Muscle of arm (tissue), 12 donors: ENCODE data around the gene WDHD1. TPM values are rescaled to one million over a fixed set of nuclear protein-coding genes. Genes with fewer than 3 reads are reported as not detected.
"Not testable (repeated sequence)": the region's sequence is repeated elsewhere in the genome, so short reads cannot be mapped to it uniquely, and the experiment has no call there.

Experiments used
- DNase-seq: peaks from one replicate; pipeline ENCODE4 v3.0.0-alpha.2; 2013
- polyA plus RNA-seq, 12 donors: library from polyadenylated mRNA; unstranded; fragments of 120-200 nt; gene quantifications; one replicate each; pipeline ENCODE4 v1.2.1, GENCODE V29; 2013; ENCODE audit not compliant: insufficient read length in 12 of 12

WDHD1 gene
- polyA plus RNA-seq, 12 donors: 5.4 to 18.4 (median 9.9) TPM; not detected in 1

DNA sequence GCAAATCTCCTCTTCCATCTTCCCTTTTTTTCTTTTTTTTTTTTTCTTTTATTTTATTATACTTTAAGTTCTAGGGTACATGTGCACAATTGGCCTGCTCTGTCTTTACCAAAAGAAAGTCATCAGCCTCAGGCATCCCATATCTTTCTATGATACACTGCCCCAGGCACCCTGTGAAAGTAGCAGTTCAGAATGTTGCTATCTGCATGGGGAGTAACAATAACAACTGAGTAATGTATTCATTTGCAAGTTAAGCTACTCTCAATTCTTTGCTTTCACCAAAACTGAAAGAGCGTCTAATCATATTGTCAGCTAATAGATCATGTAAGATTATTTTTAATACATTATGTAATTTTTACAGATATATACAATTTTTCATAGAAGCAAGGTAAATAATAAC lies 110.8 kb downstream of the WDHD1 start:
- DNase-seq: no peak

DNA sequence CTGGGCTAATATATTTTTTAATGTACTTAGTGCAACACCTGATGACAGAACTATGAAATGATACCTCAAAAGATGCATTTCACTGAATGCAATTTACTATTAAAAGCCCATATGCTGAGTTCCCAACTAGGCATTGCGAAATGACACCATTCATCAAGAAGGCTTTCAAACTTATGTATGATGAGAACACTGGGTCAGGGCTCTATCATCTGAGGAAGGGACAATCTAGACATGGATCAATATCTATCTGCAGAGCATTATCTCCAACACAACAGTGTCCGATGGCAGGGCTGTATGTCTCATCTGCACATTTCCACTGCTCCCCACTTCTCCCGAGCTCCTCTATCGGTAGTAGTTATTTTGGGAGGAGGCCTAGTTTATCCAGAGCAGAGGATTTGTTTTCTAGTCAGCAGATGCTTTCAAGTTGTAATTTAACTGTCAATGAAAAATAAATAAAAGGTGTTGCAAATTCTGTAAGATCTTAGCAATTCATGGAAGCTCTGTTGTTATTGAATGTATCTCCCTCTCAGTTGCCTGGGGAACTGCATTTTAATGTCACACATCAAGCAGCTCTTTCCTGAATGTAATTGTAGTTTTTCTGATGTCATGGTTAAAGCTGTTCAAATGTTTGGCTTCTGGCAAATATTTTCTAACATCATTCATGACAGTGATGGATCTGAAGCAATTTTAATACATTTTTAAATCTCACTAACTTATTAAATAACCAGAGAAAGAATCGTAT lies 116.9 kb downstream of the WDHD1 start:
- DNase-seq: no peak

DNA sequence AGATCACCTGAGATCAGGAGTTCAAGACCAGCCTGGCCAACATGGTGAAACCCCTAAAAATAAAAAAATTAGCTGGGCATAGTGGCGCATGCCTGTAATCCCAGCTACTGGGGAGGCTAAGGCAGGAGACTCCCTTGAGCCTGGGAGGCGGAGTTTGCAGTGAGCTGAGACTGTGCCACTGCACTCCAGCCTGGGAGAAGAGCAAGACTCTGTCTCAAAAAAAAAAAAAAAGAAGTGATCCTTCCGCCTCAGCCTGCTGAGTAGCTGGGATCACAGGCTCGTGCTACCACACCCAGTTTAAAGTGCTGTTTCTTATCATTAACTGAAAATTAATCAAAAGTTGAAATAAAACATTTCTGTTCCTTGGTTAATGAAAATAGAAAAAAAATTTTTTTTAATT lies 117.9 kb downstream of the WDHD1 start:
- not testable (repeated sequence) for DNase-seq

DNA sequence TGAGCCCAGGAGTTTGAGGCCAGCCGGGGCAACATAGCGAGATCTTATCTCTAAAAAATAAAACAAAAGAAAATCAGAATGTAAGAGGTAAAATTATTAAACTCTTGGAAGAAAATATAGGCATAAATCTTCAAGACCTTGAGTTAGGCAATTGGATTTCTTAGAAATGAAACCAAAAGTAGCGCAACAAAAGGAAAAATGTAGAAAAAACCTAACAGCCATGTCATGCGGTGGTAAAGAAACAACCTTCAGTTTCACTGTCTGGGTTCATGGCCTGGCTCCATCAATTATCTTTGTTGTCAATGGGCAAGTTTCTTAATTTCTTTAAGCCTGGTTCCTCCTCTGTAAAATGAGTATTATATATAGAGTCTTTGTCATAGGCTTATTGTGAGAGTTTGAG lies 118.7 kb downstream of the WDHD1 start:
- DNase-seq: no peak

DNA sequence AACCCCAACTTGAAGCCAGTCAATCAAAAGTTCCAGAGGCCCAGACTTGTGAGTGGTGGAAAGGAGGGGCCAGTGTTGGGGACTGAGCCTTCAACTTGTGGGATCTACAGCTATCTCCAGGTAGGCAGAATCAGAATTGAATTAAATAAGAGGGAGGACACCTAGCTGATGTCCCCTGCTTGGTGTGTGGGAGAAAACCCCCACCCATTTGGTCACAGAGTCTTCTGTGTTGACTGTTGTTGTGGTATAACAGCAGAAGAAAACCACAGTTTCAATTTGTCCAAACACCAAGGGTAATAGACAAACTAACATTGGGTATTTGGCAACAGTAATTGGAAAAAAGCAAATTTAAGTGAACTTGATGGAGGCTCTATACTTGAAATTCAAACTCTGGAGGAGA lies 120.8 kb downstream of the WDHD1 start:
- no peak for DNase-seq

DNA sequence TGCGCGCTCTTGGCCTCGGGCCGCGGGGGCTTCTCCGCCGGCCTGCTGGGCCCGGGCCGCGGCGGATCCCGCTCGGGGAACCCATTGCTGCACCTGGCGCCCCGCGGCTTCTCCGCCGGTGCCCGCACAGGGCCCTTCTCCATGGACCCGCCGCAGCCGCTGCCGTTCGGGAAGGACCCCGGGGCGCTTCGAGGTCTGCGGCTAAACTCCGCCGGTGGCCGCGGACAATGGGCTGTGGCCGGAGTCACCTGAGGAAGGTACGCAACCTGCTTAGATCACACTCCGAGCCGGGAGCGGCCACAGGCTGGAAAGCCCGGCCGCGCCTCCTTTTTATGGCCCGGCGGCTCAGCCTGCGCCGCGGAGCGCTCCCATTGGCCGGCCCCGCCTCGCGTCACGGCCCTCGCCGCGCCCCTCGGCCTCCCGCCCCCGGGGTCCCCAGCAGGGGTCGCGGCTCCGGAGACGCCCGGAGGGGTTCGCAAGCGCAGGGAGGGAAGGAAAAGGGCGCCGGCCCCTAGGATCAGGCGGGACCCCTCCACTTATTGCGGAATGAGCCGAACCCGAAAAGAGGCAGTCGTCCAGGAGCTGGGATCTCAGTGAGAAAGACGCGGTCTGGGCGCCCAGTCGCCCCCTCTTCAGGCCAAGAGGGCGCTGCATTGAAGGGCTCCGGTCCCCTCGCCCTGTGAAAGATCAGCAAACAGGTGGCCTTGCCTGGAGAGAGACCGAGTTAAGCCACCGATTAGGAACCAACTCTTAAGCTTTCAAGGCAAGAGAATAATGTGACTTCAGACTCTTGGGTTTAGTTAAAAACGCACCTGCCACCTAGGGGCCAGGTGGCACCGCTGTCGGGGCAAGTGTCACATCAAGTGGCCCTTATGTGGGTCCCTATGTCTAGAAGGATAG lies 124.1 kb downstream of the WDHD1 start, which contains the start of gene GCH1:
Gene GCH1, minus strand, starts transcription at position 306 of the 900 bp plus-strand sequence. Its CDS starts 163 bp downstream, at position 143.
- DNase-seq: peak; percentile 54

DNA sequence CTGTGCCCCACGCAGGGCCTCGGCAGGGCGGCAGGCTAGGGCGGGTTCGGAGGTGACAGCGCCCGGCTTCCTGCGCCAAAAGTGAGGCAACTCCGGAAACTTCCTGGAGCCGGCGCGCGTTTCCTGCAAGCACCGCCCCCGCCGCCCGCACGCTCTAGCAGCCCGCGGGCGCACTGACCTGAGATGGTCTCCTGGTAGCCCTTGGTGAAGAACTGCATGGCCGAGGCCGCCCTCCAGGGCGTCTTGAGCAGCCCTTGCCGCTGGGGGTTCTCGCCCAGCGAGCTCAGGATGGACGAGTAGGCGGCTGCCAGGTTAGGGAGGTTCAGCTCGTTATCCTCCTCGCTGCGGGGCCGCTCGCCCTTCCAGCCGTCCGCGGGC lies 124.8 kb downstream of the WDHD1 start:
- DNase-seq: peak; percentile 53

DNA sequence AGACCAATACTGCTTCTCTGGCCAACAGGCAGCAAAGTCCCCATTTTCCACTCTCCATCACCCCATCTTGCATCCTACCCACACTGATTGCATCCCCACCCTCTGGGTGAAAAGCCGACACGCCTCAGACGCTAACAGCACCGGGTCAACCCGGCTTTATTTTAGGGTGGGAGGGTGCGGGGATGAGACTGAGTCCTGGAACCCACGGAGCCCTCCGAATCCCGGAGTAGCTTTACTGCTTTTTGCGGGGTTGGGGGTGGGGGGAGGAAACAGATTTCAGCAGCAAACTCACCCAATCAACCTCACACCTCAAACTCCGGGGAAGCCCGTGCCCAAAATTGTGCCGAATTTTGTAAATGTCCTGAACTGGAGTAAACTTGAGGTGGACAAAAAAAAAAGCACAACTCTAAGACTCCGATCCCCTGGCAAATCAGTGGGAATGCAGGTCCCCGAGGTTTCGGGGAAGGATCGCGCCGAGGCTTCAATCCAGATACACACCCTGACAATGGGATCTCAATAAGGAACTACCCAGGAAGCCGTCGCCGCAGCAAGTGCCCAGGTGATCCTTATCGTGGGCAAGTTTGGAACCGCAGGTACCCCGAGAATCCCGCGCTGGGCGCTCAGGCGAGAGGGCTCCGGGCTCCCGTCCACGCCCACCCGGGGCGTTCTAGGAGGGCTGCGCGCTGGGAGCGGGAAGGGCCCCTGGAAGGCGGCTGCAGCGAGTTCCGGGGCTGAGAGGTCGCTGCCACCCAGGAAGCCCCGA lies 125.3 kb downstream of the WDHD1 start:
- no peak for DNase-seq

DNA sequence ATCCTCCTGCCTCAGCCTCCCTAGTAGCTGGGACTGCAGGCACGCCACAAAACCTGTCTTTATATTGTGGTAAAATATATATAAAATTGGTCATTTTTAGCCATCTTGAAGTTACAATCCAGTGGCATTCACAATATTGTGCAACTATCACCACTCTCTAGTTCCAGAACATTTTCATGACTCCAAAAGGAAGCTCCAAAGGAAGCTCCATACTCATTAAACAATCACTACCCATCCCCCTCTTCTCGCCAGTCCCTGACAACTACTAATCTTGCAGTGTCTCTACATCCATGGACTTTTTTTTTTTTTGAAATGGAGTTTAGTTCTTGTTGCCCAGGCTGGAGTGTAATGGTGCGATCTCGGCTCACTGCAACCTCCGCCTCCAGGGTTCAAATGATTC lies 127.3 kb downstream of the WDHD1 start:
- DNase-seq: no peak

DNA sequence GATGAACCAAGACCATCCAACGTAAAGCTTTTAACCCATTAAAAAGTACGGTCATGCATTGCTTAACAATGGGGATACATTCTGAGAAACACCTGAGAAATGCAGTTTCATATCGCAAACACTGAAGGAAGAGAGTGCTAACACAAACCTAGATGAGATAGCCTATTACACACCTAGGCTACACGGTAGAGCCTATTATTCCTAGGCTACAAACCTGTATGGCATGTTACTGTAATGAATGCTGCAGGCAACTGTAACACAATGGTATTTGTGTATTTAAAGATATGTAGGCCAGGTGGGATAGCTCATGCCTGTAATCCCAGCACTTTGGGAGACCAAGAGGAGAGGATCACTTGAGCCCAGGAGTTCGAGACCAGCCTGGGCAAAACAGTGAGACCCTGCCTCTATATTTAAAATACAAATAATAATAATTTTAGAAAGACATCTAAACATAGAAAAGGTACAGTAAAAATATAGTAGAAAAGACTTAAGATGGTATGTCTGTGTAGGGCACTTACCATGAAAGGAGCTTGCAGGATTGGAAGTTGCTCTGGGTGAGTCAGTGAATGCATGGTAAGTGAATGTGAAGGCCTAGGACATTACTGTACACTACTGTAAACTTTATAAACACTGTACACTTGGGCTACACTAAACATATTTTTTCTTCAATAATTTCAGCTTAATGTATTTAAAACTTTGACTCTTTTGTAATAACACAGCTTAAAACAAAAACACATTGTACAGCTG lies 128.9 kb downstream of the WDHD1 start:
- DNase-seq: not testable (repeated sequence)

DNA sequence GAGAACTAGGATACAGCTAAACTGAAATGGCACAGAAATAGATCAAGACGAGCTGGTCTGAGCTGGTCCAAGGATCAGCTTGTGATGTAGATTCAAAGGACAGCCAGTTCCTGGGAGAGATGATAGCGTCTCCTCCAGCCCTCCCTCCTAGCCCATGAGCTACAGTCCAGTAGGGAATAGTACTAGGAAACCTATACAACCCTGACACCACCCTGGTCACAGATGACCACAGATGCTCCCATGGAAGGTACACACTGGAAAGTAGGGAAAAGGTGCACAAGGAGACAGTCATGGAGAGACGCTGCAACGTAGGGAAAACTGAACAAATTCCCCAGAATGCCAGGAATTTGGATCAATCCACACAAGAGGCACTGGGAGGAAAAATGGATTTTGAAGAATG lies 131.2 kb downstream of the WDHD1 start:
- no peak for DNase-seq

DNA sequence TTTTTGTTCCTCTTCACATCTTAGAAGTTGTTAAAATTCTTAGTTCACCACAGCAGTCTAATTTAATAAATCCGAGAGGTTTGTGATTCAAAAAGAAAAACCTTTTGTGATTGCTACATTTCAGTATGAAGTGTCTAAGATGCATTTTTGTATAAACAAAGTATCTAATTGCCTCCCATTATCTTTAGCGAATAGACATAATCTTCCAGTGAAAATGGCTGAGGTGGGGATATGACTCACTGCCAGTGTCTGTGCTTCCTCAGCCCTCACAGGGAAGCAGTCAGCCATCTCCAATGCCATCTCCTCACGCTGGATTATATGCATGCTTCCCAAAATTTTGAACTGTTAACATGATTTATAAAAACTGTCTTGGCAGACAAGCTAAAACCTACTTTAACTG lies 131.9 kb downstream of the WDHD1 start:
- no peak for DNase-seq

DNA sequence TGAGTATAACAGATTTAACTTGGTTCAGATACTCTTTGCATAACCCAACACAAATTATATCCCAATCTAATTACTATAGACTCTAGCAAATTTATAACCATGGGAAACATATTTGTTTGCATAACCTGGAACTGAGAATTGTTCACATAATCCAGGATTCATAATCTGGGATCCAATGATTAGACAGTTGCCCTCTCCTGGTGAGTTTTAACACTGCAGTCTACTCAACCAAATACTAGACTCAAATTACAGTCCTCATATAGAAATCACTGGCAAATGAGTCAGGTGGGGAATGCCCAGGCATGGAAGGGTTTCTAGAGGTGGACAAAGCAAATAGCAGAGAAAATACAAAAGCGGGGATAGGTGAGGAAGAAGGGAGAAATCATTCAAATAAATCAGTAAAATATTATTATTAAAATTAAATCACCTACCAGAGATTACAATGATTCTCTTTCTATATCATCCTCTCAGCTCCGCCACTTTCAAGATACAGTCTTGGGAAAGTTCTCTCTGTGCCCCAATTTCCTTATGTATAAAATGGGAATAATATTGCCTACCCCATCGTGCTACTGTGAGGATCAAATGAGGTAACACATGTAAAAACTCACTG lies 133.6 kb downstream of the WDHD1 start:
- DNase-seq: peak; percentile 31

DNA sequence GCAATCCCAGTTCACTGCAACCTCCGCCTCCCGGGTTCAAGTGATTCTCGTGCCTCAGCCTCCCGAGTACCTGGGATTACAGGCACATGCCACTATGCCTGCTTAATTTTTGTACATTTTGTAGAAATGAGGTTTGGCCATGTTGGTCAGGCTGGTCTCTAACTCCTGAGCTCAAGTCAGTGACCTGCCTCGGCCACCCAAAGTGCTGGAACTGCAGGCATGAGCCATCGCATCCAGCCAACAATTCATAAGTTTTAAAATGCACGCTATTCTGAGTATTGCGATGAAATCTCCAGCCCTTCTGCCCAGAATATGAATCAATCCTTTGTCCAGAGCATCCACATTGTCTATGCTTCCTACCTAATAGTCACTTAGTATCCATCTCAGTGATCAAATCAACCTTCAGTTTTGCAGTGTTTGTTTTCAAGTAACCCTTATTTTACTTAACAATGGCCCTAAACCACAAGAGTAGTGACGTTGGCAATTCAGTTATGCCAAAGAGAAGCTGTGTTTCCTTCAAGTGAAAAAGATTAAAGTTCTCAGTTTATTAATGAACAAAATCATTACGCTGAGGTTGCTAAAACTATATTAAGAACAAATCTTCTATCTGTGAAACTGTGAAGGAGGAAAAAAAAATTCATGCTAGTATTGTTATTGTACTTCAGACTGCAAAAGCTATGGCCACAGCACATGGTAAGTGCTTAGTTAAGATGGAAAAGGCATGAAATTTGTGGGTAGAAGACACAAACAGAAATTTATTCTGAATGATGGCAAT lies 135.2 kb downstream of the WDHD1 start:
- DNase-seq: no peak

DNA sequence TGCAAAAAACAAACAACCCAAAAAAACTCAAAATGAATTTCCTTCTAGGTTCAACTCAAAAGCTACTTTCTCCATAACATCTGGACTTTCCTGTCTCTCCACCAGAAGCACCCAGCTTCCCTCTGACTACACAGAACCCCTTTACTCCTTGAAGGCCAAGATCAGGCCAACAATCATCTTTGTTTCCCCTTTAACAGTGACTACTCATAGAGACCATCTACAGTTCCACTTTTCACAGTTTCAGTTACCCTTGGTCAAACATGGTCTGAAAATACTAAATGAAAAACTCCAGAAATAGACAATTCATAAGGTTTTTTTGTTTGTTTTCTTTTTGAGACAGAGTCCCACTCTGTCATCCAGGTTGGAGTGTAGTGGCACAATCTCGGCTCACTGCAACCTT lies 136.1 kb downstream of the WDHD1 start:
- DNase-seq: no peak

DNA sequence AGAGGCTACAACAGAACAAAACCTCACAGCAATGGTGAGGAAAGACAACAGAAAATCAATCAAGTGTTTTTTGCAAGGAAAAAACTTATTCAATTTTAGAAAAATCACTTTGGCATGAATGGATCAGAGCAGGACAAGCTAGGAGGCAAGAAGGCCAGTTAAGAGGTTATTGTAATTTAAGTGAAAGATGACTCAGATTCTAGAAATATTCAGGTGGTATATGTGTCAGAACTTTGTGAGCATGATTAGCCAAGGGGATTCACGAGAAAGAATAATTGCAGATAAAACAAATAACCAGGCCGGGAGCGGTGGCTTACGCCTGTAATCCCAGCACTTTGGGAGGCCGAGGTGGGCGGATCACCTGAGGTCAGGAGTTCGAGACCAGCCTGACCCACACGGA lies 137.0 kb downstream of the WDHD1 start:
- no peak for DNase-seq
